Lower leg skin (tissue), 3 donors: ENCODE data around the gene SYT17.

Experiments
- CTCF ChIP-seq, 3 donors: fragments of 450-650 bp; IDR thresholded peaks; one replicate each; pipeline ENCODE4 v1.5.1; 2016; ENCODE audit warnings: antibody characterized with exemption in 3 of 3, mild to moderate bottlenecking in 3 of 3, moderate library complexity in 2 of 3
- POLR2A ChIP-seq, 2 donors: fragments of 450-650 bp; IDR thresholded peaks; one replicate each; pipeline ENCODE4 v1.6.1; 2016 to 2017; ENCODE audit warnings: antibody characterized with exemption in 2 of 2, mild to moderate bottlenecking in 1 of 2, moderate library complexity in 1 of 2

- TF ChIP-seq POLR2A (IDR thresholded peaks at IDR 0.05), result no peak
- TF ChIP-seq CTCF (IDR thresholded peaks at IDR 0.05), result no peak
Measured at GRCh38 chr16:19240494-19240893, 72.5 kb downstream of the SYT17 start.
